DLD1 (cell line): ENCODE results near the gene HEYL.

ENCODE experiments used
- in situ Hi-C: cut with HindIII; loops from 2 replicates; pipeline ENCODE4 v1.10.0; 2017; ENCODE audit warnings: low sequenced_read_pairs

Gene HEYL

DNA sequence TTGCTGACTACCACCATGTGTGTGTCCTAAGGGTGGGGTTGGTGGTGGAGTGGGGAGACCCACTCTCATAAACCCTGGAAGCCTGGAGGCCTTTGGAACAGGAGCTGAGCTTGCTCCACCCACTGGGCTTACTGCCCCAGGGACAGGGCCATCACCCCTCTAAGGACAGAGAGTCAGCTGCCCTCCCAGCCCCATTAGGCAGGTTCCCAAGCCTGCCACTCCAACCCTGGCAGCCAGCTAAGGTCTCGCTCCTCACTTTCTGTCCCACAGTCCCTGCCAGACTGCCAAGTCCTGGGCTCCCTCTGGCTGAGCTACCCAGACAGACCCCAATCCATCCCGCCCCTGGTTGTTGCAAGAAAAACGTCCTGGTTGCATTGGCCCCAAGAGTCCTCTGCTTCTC is 28.7 kb upstream of the HEYL start:
- in situ Hi-C loops, result no loop called here

DNA sequence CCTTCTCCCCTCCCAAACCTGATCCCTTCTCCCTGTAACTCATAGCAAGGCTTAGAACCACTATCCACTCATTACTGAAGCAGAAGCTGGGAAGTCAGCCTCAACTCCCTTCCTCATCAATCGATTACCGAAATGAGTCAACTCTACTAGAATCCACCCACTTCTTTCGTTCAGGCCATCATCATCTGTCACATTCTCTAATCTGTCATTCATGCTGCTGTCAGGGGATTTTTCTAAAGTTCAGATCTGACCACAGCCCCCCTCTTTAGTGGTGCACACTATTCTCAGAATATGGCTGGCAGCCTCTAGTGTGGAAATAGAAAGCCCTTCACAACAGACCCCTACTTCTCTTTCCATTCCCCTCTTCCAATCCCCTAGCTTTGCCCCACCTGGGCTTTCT is 27.3 kb upstream of the HEYL start:
- in situ Hi-C loops, result no loop called here

DNA sequence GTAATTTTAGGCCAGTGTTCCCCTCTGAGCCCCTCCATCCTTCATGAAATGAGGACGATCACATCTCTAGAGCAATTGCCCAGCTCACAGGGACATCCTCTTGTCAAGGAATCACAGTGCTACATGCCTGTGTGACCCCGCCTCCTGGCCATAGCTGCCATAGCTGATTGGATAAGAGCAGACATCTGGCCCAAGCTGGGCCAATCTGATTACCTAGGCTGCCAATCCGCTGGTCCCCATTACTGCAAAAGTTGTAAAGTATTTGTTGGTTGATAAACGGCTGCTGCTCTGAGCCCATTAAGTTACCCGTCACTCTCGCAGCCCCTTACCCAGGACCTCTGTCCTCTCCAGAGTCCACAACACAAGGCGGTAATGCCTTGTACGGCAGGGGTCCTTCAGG is 24.1 kb upstream of the HEYL start:
- in situ Hi-C loops, result no loop called here

DNA sequence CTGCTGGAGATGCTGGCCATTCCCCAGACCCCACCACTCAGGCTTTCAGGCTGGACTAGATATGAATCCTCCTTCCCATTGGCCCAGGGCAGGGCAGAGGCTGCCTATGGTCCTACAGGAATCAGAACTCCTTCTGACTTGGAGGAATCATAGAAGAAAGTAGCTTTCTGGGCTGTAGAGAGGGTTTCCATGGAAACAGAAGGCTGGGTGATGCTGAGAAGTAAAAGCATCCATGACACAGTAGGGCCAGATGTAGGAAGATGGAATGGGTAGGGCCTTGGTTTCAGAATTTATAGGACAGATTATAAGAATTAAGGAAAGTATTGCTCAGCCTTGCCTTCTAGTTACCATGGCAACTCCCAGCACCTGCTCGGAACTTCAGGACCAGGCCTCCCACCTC is 23.4 kb upstream of the HEYL start:
- in situ Hi-C loops, result no loop called here

DNA sequence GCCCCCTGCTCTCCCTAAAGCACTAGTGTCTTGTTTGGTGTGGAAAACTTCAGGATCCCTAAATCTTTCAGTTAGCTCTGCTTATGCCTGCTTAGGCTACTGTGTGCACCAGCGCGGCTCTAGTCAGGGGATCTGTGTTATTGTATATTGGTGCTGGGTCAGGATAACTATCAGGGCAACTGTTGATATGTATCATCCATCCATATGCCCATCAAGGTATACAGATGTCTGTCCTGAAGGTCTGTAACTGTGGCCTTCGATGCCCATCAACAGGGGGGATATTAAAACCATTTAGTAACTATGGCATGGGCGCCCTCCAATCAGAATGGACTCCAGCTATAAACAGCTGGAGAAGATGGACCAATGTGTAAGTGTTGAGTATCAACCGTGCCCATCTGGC is 20.1 kb upstream of the HEYL start:
- in situ Hi-C loops, result no loop called here

DNA sequence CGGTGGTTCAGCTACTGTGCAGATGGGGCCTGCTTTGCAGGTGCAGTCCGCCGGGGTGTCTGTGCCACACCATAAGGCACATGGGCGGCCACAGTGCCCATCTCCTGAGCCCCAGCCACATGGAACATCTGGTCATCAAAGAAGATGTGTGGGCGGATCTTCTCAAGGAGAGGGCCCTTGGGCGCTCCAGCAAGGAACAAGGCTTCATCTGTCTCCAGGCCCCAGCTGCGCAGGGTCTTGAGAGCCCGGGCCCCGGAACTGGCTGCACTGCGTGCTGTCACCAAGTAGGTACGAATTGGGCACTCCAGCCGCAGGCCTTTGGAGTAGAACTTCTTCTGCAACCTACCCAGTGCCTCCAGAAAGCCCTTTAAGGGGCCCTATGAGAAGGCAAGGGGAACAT is 19.7 kb upstream of the HEYL start:
- in situ Hi-C loops, result no loop called here

DNA sequence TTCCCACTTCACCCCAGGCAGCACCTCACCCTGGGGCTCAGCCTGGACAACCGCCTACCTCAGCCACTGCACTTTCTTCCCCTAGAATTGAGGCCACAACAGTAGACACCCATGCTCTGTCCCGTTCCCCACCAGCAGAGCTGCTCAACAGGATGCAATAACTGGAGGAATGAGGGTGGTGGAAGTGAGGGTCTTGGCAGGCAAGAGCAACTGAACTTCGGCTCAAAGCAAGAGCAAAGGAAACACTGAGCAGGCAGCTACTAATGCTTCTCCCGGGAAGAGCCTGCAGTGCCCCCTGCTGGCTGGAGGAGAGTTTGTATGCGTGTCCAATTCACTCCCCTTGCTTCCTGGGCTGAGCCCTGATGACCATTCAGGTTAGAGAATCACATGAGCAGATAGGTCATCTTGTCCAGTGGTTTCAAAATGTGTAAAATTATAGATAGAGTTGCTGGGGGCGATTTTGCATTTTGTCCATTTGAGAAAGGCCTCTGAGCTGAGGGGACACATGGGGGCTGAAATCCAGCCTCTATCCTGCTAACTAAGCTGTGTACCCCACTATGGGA is 18.6 kb upstream of the HEYL start:
- in situ Hi-C loops, result no loop called here

DNA sequence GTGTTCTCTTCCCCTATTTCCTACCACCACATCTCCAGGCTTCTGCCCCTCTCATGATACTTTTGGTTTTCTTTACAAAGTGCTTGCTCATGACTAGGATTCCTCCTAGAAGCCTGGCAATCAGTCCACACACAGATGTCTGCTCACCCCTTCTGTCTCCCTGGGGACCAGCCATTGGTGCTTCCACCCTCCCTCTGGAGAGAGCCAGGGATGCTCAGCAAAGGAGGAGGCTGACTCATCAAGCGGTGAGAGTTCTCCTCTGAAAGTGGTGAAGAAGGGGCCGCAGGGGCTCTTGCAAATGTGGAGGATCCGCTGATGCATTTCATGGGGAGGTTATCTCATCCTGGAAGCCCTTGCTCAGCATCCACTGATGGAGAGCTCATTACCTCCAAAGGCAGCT is 18.0 kb upstream of the HEYL start:
- in situ Hi-C loops, result no loop called here

DNA sequence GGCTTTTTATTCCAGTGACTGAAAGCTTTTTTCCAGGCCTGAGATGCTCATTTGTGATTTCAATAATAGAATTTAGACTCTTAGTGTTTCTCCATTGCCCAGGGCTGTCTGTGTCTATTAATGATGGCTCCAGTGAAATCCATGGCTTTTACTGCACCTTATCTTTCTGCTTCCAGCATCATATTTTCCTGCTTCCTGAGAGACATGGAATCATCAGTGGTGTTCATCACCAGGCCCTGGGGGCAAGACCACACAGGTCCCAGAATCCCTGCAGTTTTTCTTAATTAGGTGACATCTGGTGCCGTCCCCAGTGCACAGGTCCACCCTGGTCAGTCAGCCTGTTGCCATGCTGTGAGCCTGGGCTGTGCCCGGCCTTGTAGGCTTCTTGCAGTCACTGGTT is 16.9 kb upstream of the HEYL start:
- in situ Hi-C loops, result no loop called here

DNA sequence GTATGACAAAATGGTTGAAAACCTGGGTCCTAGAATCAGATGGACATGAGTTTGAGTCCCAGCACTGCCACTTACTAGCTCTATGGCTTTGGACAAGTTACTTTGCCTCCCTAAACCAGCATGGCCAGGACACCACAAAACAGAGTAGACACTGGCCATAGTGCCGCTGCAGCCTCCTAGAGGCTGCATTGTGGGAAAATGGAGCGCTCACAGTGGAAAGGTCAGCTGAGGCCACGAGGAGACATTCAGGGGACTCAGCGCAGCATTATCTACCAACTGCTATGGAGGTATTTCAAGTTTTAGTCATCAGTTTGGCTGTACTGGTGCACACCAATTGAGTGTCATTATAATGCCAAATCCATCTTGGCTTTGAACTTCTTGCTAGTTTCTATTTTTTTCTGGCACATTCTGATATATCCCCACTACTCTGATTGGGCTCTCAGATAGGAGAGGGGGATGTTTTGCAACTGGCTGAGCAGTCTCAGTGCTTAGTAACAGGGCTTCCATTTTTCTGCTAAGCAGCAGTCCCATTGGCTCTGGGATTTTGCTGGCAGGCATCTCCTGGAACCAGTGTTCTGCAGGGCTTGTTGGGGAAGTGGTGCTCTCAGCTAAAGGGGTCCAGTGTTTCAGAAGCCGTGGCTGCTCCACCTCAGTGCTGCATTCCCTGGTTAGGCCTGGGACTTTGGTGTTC is 16.3 kb upstream of the HEYL start:
- in situ Hi-C loops, result no loop called here

DNA sequence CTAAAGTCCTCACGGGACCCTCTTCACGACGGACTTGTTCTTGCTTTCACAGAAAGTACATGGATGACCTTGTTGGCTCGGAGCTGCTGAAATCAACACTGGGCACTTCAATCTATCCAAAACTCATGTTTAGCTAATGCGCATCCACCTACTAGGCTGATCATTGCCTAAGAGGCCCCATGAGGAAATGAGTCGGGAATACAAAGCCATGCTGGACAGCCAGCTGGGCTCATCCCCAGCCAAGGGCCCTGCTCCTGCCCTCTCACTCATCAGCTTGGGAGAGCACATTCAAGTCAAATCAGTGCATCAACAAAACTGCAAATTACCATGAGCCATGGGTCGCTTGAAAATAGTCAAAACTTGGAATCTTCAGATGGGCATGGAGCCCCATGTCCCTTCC is 14.8 kb upstream of the HEYL start:
- in situ Hi-C loops, result no loop called here

DNA sequence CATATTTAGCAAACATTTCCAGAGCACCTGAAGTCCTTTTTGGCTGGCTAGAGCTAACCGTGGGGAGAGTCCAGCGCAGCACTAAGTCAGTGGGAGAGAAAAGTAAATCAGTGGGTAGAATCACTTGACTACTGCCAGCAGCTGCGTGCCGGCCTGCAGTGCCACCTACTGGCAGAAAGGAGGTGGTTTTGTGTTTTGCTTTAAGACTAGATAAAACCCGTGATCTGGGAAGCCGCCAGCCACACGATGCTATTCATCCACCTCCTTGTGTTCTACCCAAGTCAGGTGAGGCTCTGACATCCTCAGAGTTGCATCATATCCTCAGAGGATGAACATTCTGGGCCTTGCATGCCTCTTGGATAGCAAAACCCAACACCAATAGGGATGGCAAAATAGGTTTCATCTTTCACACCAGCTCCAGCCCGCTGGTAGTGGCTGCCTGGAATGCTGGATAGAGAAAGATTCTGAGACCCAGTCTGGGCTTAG is 14.1 kb upstream of the HEYL start:
- in situ Hi-C loops, result no loop called here

DNA sequence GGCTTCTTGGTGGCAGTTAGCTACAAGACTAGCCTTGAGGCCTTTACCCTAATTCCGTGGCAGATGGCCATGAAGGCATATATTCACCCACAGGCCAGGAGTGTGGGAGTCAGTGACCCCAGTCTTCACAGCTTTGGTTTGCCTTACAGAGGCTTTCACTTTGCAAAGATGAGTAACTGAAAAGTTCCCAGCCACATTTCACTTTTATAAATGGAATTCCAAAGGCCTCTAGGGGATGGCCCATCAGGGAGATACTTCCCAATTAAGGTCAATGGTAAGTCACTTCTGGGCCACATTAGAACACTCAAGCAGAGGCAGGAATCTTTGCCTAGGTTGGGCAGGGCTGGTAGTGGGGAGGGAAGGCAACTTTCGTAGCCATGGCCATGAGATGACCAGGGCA is 13.1 kb upstream of the HEYL start:
- in situ Hi-C loops, result no loop called here

DNA sequence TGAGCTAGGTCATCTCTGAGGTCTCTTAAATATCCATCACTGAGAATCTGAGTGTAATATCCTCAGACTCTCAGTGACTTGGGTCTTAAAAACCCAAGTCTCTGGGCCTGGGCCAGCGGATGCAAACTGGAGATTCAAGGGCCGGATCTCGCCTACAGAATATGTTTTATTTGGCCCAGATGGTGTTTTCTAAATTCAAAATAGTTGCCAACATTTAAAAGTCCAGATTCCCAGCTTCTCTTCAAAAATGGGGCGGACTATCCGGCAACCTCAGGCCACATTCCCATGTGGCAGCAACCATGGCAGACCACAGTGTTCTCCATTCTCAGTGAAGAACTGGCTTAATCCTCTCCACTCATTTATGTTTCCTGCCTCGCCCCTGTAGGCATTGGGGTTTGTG is 12.7 kb upstream of the HEYL start:
- in situ Hi-C loops, result no loop called here

DNA sequence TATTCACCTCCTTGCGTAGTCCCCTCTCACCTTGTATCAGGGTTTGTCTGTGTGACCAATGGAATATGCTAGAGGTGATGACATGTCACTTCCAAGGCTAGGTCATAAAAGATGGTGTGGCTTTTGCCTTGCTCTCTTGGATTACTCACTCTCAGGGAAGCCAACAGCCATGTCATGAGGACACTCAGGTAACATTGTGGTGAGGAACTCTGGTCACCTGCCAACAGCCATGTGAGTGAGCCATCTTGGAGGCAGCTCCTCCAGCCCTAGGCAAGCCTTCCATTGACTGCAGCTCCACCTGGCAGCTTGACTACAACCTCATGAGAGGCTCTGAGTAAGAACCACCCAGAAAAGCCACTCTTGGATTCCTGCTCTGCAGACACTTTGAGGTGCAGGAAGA is 11.0 kb upstream of the HEYL start:
- in situ Hi-C loops, result no loop called here

DNA sequence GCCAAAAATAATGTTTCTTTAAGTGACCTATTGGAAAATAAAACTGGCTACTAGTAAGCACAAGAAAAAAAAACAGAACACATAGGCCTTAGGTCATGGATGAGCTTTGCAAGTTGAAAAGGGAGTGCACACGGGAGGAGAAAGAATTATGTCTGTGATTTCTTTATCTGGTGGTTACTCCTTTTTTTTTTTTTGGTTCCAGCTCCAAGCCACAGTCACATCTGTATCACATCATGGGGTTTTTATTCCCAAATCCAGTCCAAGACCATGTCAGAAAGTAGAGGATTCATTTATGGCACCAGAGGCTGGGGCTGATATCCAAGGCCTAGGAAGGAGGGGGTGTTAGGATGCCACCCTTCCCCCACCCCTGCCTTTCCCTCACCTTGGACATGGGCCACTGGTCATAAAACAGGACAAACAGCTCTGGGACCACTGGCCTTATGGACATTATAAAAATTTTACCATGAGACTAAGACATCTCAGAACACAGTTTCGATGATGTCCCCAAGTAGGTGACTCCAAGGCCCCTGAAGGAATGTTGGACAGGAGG is 10.3 kb upstream of the HEYL start:
- in situ Hi-C loops, result no loop called here

DNA sequence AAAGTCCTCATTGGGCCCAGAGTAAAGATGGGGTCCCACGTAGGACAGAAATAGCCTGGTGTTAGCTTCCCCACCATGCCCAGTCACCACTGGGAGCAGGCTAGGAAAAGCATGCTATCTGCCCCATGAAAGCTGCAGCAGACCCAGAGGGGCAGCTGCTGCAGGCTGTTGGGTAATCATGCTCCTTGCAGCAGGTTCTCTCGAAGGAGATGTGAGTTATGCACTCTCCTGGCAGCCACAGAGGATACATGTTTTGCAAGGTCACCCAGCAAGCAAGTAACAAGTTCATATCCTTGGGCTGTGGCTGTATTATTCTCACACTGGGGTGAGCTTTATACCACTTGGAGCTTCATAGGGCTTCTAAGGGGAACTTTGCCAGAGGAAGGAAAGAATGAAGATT is 9.1 kb upstream of the HEYL start:
- in situ Hi-C loops, result no loop called here

DNA sequence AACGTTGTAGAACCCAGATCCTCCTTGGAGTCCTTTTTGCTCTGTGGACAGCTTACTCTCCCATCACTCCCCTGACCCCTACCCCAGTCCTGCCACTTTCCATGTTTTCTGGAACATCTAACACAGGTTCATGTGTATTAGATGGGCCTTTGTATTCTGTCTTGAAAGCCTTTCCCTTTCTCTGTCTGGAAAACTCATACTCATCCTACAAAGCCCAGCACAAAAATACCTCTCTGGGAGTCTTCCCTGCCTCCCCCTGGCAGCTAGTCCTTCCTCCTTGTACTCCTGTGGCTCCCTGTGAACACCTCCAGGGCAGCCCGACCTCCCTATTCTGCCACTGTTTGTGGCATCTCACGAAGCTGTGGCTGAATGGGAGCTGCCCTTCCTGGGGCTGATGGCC is 7.8 kb upstream of the HEYL start:
- in situ Hi-C loops, result no loop called here

DNA sequence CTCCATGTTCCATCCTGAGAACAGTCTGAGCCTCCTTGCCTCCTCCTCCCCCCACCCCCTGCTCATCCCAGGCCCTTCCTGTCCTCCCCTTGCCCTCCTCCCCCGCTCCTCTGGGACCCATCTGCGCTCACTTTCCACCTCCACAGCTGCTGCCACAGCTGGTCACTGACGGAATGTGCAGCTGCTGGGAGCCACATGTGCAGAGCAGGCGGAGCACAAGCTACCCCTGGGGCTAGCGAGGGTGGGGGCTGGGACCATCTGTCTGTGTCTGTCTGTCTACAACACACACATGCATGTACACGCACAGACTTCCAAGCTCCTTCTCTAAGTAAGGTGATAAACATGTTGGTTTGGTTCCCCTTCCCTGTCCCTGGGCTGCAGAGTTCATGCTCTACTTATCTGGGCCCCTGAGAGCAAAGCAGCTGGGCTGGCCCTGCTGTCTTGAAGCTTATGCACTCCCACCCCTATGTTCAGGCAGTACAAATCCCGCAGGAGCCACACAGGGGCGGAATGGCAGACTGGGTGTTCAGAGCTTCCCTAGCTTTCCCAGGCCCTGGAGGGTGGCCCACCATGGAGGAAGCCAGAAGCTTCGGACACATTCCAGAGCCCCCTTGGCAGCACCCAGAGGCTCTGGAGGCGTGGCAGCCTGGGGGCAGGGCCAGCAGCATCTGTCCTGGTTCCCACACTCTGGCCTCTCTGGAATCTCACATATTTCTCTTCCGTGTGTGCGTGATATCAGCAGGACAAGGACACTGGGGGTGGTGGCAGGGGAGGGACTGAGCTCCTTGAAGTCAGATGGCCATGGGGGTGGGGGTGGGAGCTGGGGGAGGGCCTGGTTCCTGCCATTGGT is 7.0 kb upstream of the HEYL start:
- in situ Hi-C loops, result no loop called here

DNA sequence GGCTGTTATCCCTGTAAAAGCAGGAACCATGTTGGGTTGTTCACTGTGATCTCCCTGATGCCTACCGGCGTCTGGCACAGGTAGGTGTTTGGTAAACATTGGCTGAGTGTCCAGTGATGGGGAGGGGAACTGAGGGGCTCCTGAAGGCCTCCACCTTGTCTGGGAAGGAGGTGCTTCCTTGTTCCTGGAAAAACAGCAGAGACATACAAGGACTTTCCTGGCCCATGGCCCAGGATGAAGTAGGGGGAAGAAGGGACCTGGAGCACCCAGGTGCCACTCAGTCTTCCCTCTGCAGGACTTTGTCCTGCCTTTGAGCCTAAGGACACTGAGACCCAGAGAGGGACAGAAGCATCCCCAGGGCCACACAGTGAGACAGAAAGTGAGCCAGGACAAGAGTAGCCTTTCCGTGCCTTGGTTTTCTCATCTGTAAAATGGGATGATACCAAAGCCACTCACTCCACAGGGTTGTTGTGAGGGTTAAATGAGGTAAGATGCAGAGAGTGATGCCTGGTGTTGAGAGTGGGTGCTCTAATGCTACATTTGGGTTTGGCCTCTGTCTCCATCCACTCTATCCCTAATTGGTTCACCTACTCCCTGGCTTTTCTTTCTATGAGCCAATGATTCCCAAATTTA is 6.1 kb upstream of the HEYL start:
- in situ Hi-C loops, result no loop called here

DNA sequence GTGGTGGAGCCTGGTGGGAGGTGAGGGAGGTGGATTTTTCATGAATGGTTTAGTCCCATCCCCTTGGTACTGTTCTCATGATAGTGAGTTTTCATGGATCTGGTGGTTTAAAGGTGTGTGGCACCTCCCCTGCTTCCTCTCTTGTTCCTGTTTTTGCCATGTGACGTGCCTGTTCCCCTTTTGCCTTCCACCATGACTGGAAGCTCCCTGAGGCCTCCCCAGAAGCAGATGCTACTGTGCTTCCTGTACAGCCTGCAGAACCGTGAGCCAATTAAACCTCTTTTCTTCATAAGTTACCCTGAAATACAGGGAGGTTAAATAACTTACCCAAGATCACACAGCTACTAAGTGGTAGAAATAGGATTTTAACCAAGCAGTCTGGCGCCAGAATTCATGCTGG is 4.3 kb upstream of the HEYL start:
- in situ Hi-C loops, result no loop called here
